IPS-11a (cell line): ENCODE results near the gene CCDC88C.

ENCODE experiments used
- H3K4me3 ChIP-seq: one replicate; pipeline ENCODE4 v1.5.1; 2013; ENCODE audit warnings: low read depth, low read length, control low read depth

The CCDC88C gene

GRCh38 chr14:91310606-91311283 lies 106.9 kb downstream of the CCDC88C start:
- no peak overlapping the region for H3K4me3 ChIP-seq

DNA sequence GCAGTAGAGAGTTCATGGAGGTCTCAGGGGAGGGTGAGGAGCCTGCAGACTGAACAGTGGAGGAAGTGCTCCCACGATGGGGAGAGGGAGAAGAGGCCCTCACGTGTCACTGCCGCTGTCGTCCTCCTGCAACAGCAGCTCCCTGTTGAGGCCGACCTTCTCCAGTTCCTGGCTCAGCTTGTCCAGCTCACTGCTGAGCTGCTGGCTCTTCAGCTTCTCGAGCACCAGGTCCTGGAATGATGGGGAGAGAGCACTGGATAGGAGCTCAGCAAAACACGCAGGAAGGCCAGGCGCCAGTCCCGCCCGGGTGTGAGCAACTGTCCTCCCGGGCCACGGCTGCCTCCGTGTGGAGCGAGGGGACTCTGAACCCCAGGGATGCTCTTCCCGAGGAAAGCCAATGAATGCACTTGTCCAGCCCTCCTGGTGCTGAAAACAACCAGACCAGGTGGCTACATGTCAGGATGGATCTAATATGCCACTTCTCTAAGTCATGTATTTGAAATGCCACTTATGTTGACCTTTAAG lies 107.8 kb downstream of the CCDC88C start:
- H3K4me3 ChIP-seq: no peak overlapping the region

GRCh38 chr14:91308337-91308736 lies 109.3 kb downstream of the CCDC88C start:
- no peak overlapping the region for H3K4me3 ChIP-seq

- H3K4me3 ChIP-seq: no peak overlapping the region
These were observed 110.0 kb downstream of the CCDC88C start for GRCh38 chr14:91307652-91308051.

DNA sequence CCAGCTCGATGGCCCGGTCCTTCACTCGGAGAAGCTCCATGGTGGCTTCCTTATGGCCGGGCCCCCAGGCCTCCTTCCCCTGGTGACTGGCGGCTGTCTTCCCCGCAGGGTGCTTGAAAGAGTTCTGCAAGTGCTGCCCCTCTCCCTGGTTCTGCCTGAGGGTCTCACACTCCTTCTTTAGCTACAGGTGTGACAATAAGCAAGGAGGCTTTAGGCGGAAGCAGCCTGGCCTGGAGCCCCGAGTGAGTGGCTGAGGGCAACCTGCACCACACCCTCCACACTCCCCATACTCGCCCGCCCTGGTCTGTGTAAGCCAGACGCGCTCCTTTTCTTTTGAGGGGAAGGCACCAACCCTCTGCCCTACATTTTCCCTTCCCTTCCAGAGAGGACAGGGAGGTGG lies 110.6 kb downstream of the CCDC88C start:
- H3K4me3 ChIP-seq: no peak overlapping the region

DNA sequence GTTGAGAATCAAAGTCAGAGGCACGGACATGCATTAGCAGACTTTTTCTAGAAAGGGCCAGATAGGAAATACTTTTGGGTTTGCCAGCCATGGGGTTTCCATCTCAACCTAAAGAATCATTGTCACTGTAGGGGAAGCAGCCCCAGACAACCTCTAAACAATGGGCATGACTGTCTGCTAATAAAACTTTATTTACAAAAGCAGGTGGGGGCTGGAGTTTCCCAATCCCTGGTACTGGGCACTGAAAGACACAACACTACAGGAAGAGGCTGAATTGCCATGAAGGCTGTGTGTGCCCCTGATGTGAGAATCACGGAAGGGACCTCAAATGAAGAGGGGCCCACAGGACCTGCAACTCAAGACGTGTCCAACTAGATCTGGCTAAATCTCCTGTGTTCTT lies 111.1 kb downstream of the CCDC88C start:
- H3K4me3 ChIP-seq: no peak overlapping the region

- no peak overlapping the region for H3K4me3 ChIP-seq
These were observed 111.8 kb downstream of the CCDC88C start for GRCh38 chr14:91305650-91306431.

DNA sequence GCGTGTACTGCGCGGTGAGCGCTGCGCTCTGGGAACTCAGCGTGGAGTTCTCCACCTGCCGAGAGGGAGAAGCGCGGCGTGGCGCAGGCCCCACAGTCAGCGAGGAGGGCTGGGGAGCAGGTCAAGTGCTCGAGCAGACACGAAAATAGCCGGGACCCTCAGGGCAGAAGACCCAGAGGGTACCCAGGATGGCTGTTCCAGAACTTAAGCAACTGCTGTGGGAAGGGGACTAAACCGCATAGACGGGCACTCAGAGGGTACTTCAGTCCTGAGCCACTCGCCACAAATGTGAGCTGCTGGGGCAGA lies 113.7 kb downstream of the CCDC88C start:
- H3K4me3 ChIP-seq: no peak overlapping the region

GRCh38 chr14:91303091-91303923 lies 114.3 kb downstream of the CCDC88C start:
- no peak overlapping the region for H3K4me3 ChIP-seq

DNA sequence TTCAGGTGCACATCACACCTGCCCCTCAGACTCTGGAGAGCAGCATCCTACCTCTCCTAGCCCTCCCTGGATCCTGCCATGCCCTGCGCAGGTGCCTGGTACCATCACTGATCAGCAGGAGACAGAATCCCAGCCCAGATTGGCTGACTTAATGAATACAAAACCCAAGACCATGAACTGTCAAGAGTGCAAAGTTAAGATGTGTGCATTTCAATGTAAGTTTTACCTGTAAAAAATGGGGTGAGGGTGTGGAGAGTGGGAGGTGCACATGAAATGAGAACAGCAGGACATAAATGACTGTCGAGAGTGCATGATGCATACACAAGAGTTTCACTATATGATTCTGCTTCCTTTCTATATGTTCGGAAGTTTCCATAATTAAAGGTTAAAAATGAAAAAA lies 115.2 kb downstream of the CCDC88C start:
- H3K4me3 ChIP-seq: no peak overlapping the region

- H3K4me3 ChIP-seq: no peak overlapping the region
These were observed 116.7 kb downstream of the CCDC88C start for GRCh38 chr14:91300957-91301356.

GRCh38 chr14:91300283-91300895 lies 117.2 kb downstream of the CCDC88C start:
- H3K4me3 ChIP-seq: no peak overlapping the region

DNA sequence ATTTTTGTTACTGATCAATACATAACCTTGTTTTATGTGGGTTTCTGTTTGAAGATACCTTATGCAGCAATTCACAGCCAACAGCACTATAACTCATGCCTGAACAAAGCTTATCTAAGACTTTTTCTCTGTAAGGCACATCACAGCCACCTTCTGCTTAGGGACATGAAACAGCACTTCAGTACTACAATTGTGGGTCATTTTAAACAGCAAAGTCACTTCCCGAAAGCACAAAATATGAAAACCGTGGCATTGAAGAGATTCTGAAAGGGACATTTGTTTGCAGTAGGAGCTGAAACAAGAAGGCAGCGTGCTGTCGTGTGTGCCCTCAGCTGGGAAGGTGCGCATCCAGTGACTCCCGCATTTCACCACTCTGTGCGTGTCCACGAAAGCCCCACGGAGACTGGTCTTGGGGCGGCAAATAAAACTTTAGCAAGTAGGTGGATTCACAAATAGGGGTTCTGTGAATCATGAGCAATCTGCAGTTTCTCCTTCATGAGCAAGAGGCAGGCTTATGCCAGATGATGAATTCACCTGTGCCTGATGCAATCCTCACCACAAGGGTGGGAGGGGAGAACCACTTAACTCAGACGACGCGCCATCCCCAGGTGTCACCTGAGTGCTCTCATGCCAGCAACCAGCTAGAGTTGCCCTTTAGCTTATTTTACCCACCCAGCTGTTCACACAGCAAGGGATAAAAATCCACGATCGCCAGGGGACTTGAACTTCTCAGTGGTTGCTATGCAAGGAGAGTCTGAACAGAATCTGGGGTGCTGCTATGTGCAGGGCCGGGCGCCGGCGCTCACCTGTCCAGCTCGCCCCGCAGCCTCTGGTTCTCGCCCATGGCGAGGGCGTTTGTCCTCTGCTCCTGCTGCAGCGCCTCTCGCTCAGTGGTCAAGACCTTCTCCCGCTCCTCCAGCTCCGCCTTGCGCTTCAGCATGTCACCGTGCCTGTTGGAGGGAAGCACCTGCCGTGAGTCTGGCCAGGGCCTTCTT lies 118.2 kb downstream of the CCDC88C start:
- no peak overlapping the region for H3K4me3 ChIP-seq

DNA sequence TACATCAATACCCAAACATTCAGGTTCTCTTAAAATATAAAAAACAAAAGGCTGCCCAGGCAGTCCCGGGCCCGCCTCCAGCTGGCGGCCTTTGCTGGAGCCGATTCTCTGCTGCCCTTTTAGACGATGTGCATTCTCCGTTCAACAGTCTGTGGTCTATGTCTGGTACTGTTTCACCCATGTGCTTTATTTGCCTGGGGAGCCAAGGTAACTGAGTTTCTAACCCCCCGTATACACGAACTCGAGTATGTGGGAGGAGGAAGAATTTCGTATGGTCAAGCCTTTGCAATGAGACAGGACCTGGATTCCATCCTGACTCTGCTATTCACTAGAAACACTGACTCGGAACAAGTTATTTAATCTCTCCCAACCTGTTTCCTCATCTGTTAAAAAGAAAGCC lies 119.0 kb downstream of the CCDC88C start:
- no peak overlapping the region for H3K4me3 ChIP-seq

GRCh38 chr14:91297081-91297711 lies 120.4 kb downstream of the CCDC88C start:
- H3K4me3 ChIP-seq: no peak overlapping the region

- H3K4me3 ChIP-seq: no peak overlapping the region
These were observed 121.5 kb downstream of the CCDC88C start for GRCh38 chr14:91295851-91296796.

DNA sequence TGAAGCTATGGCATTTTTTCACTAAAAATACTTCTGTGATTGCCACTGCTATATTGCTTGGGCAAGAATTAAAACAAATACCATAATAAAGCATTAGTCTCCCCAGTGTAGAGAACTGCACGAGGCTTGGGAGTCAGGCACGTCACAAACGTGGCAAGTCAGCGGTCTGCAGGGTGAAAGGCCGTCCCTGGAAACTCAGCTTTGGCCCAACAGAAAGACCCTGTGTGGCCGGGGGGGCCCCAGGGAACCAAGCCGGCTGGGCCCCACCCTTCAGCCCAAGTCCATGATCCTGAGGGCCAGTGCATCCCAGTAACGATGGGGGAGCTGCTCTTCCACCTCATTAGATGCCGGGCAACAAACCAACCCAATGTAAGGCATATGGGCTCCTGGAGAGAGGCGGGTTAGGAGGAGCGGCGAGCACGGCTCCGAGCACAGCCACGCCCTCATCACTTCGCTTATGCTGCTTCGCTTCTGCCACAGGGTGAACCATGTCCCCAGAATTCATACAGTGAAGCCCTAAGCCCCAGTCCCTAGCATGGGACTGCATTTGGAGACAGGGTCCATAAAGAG lies 122.3 kb downstream of the CCDC88C start:
- no peak overlapping the region for H3K4me3 ChIP-seq

- no peak overlapping the region for H3K4me3 ChIP-seq
These were observed 123.5 kb downstream of the CCDC88C start for GRCh38 chr14:91294153-91294552.
